ENCODE results near the gene CCDC107.

CCDC107 gene

GRCh38 chr9:35682520-35683315 is 24.6 kb downstream of the CCDC107 start:
- DNase-seq (ENCODE audit: low read depth in 4 of 4, low spot score in 1 of 4), result no peak

- no peak for DNase-seq (ENCODE audit: low read depth in 4 of 4, low spot score in 1 of 4)
These were observed 25.2 kb downstream of the CCDC107 start for GRCh38 chr9:35683323-35683722.

DNA sequence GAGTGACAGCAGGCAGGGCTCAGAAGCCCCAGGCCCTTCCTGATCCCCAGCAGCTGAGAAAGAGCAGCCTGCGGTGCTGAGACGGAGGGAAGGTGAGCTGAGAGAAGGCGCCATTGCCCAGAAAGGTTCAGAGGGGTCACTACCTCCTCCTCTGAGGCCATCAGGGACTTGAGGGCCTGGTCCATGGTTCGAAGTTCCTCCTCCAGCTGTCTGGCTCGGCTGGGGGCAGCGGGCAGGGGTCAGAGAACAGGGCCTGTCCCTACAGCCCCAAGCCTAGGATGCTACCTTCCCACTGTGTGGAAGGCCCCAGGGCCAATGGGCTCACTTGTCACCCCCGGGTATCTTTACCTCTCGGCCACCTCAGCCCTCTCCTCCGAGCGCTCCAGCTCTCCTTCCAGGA is 26.8 kb downstream of the CCDC107 start:
- DNase-seq (ENCODE audit: low read depth in 4 of 4, low spot score in 1 of 4), result no peak

- no peak for DNase-seq (ENCODE audit: low read depth in 4 of 4, low spot score in 1 of 4)
These were observed 27.4 kb downstream of the CCDC107 start for GRCh38 chr9:35685506-35685905.

DNA sequence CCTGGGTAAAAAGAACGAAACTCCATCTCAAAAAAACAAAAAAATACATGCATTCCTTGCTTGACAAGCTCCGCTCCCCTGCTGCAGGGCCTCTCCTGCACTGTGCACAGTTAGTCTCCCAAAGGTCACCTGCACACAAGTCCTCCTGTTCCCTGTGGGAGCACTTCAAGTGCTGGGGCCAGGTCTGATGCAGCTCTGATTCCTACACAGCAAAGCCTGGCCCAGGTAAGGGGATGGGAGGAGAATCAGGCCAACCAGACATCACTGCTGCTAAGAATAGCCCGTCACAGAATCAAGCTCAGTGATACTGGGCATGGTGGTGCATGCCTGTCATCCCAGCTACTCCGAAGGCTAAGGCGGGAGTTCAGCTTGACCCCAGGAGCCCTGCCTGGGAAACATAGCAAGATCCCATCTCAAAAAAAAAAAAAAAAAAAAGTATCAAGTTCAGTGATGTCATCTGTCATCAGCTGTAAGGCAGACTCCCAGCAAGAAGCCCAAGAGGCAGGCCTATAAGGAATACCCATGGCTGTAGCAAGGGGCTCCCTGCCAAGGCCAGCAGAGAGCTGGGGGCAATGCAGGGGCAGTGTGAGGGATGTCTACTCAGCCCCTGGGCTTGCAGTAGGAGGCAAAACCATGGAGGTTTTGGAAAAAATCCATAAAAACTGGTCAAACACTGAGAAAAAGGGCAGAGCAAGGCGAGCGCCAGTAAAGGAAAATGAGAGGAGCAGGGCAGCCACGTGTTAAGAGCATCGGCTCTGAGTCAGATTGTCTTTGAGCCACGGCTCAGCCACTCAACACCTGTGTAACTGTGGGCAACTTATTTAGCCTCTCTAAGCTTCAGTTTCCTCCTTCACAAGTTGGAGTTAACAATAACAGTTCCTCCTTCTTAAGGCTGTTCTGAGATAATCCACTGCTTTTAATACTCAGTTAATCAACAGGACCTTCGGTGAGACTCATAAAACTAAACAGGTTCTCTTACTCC is 28.4 kb downstream of the CCDC107 start:
- no peak for DNase-seq (ENCODE audit: low read depth in 4 of 4, low spot score in 1 of 4)

DNA sequence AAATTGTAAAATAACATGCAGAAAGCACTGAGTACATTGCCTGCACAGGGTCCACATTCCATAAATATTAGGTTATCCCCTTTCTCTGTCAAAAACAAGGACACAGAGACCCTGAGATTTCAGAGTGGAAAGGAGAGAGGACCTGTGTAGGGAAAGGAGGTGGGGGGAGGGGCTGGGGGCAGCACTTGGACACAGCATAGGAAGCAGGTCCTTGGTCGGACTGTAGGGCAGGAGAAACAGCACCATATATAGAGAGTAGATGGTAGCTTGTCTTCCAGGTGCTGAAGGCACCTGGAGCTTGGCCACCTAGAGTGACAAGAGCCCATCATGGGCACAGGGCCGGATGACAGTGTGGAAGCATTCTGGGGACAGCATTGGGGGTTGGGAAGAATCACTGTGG is 29.2 kb downstream of the CCDC107 start:
- DNase-seq (ENCODE audit: low read depth in 4 of 4, low spot score in 1 of 4), result no peak

DNA sequence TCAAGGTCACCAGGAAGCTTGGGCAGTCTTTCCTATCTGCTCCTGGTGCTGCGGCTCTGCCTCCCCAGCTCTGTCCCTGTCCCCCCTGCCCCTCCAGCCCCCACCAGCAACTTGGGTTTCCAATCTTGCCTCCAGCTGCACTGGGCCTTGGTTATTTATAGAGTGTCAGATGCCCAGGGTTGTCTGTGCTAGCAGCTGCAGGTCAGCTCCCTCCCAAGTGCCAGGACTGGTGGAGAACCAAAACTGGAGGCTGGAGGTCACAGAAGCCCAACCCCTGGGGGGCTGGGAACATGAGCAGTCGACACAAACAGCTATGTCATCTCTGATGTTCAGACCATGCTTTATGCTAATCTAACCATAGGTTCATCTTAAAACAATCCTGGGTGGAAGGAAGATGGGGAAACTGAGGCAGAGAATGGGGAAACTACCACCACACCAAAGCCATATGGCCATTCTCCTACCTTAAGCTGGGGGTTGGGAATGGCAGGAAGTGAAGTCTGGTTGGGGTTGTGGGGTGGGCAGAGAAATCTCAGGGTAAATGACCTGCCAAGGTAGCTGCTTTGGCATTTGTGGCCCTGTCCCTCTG is 30.0 kb downstream of the CCDC107 start:
- no peak for DNase-seq (ENCODE audit: low read depth in 4 of 4, low spot score in 1 of 4)

DNA sequence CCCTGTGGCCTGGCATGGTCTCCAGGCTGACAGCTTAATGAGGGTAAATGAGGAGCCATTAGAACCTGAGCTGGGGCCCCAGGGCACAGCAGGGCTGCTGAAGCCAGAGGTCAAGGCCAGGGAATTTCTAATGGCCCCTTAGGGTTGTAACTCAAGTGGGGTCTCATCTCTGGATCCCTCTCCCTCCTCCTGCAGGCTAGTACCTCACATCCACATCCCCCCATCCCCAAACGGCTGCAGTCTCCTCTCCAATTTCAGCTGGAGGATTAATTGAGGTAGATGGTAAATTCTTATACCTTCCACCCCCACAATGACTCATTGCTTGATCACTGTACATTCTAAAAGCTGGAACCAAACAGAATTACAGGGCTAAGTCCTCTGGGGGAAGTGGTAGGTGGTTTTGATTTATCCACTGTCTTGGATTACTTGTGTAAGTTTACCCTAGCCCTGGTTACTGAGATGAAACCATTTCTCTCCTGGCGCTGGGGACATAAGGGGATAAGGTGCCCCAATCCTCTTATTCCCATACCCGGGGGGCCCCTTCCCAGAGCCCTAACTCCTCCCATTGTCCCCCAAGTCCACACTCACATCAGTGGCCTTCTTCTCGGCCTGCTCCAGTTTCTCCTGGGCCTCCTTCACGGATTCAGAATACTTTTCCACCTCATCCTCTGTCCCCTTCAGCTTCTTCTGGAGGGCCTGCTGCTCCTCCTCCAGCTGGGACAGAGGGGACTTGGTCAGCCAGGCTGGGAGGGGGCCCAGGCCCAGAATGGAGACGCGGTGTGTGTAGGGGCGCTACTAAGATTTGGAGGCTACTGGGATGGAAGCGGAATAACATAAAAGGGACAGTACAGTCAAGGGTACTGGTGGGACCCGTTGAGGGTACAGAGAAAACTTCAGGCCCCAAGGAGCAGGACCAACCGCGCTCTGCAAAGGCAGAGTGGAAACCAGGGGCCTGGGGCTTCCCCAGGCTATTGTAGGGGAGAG is 30.8 kb downstream of the CCDC107 start:
- no peak for DNase-seq (ENCODE audit: low read depth in 4 of 4, low spot score in 1 of 4)

- no peak for DNase-seq (ENCODE audit: low read depth in 4 of 4, low spot score in 1 of 4)
These were observed 31.6 kb downstream of the CCDC107 start, which contains the start of gene TPM2 for GRCh38 chr9:35689542-35690293. Gene TPM2 (minus strand): TSS chr9:35689925. CDS start chr9:35689817, 108 bp downstream.

DNA sequence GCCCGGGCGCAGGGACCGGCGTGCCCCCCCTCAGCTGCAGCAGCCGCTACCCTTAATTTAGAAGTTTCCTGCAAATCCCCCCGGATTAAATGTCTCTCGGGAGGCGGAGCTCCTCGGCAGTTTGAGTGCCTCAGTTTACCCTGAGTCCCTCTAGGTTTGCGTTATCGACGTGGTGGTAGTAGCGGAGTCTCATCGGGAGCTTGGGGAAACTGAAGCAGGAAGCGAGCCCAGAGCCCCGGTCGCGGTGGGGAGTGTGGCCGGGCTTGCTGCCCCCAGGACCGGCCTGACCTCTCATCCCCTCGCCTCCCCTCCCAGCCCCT is 32.2 kb downstream of the CCDC107 start:
- no peak for DNase-seq (ENCODE audit: low read depth in 4 of 4, low spot score in 1 of 4)

- no peak for DNase-seq (ENCODE audit: low read depth in 4 of 4, low spot score in 1 of 4)
These were observed 32.7 kb downstream of the CCDC107 start for GRCh38 chr9:35690614-35691333.

GRCh38 chr9:35691334-35691650 is 33.2 kb downstream of the CCDC107 start:
- DNase-seq (ENCODE audit: low read depth in 4 of 4, low spot score in 1 of 4), result no peak

- no peak for DNase-seq (ENCODE audit: low read depth in 4 of 4, low spot score in 1 of 4)
These were observed 33.7 kb downstream of the CCDC107 start for GRCh38 chr9:35691757-35692301.

DNA sequence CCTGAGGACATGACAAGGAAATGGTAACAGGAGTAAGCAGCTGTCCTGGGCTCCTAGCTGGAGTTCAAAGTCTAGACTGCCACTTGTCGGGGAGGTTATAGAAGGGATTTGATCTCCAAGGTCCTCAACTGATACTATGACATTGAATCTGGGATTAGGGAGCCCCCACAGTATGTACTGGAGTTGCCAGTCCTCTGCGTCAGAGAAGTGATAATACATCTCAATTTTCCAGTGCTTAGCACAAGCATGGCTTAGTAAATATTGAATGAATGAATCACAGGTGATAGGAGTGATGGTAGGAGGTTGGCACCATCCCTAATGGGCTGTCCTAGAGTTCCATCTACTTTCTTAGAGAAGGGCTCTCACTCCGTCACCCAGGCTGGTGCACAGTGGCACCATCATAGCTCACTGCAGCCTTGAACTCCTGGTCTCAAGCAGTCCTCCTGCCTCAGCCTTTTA is 37.9 kb downstream of the CCDC107 start:
- DNase-seq (ENCODE audit: low read depth in 4 of 4, low spot score in 1 of 4), result no peak

GRCh38 chr9:35696520-35697215 is 38.6 kb downstream of the CCDC107 start:
- DNase-seq (ENCODE audit: low read depth in 4 of 4, low spot score in 1 of 4), result peak in 1 of 4 experiments; percentile 33

DNA sequence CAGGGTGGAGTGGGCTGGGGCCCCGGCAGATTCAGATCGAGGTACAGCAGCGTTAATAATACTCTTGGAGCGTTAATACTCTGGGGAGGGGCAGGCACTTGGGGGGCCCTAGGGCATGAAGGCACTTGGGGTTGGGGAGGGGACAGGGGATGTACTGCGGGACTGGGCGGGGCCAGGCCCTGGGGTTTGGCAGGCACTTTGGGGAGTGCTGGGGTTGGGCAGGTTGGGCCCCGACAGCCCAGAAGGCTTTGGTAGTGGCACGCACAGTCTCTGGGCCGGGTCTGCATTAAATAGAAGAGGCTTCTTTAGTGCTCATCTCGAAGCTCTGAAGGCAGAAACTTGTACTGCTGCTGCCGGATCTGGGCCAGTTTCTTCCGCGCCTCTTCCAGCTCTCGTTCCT is 39.4 kb downstream of the CCDC107 start:
- no peak for DNase-seq (ENCODE audit: low read depth in 4 of 4, low spot score in 1 of 4)

GRCh38 chr9:35698231-35698630 is 40.1 kb downstream of the CCDC107 start:
- no peak for DNase-seq (ENCODE audit: low read depth in 4 of 4, low spot score in 1 of 4)

DNA sequence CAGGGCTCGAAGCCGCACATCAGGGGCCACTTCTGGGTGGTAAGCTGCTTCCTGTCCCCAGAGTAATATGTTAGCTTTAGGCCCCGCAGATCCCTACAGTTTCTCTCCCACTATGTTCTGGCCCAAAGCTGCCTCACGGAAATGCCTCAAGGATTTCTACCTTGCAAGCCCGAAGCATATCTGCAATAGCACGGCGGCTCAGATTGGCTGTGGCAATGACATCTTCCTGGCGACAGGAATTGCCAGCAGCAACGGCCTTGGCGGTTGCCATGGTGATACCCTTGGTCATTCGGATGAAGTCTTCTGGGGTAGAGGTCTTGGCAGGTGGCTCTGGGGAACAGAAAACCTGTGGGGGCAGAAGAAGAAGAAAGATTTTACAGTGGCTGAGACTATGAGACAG is 41.9 kb downstream of the CCDC107 start:
- DNase-seq (ENCODE audit: low read depth in 4 of 4, low spot score in 1 of 4), result no peak
